Sigmoid colon (tissue), 7 donors: ENCODE results near the gene GPR183. TPM values are rescaled to one million over a fixed set of nuclear protein-coding genes. Genes with fewer than 3 reads are reported as not detected.

Source experiments
- DNase-seq: peaks from one replicate; pipeline ENCODE4 v3.0.0-alpha.2; 2019
- H3K27ac ChIP-seq, 4 donors: fragments of 200-600 bp; sonication (generic); one replicate each; pipeline ENCODE4 v1.5.1; 2016 to 2019; ENCODE audit warnings: mild to moderate bottlenecking in 1 of 4
- H3K27me3 ChIP-seq, 3 donors: fragments of 200-600 bp; sonication (generic); one replicate each; pipeline ENCODE4 v1.5.1; 2019; ENCODE audit warnings: mild to moderate bottlenecking in 1 of 3
- H3K36me3 ChIP-seq, 4 donors: fragments of 200-600 bp; sonication (generic); one replicate each; pipeline ENCODE4 v1.5.1; 2016 to 2019
- H3K4me1 ChIP-seq, 4 donors: fragments of 200-600 bp; sonication (generic); one replicate each; pipeline ENCODE4 v1.5.1; 2017 to 2019
- H3K4me3 ChIP-seq, 4 donors: fragments of 200-600 bp; sonication (generic); one replicate each; pipeline ENCODE4 v1.5.1; 2017 to 2019; ENCODE audit warnings: mild to moderate bottlenecking in 2 of 4, moderate library complexity in 1 of 4
- H3K9me3 ChIP-seq, 4 donors: fragments of 200-600 bp in 3 of 4; sonication (generic) in 3 of 4; one replicate each; pipeline versions ENCODE4 v1.5.1 to v1.6.1; 2013 to 2019
- CTCF ChIP-seq, 4 experiments: fragments of 450-650 bp in 3 of 4; fragments of 200-600 bp in 1 of 4; IDR thresholded peaks; one replicate each; pipeline ENCODE4 v1.5.1; 2016 to 2019; ENCODE audit warnings: antibody characterized with exemption in 4 of 4, mild to moderate bottlenecking in 3 of 4, moderate library complexity in 2 of 4
- EP300 ChIP-seq, 4 donors: sonication (generic); formaldehyde crosslinking; IDR thresholded peaks; one replicate each; pipeline ENCODE4 v1.6.1; 2017; ENCODE audit warnings: antibody characterized with exemption in 4 of 4
- POLR2A ChIP-seq, 2 donors: fragments of 450-650 bp; IDR thresholded peaks; one replicate each; pipeline ENCODE4 v1.6.1; 2016; ENCODE audit warnings: antibody characterized with exemption in 2 of 2, mild to moderate bottlenecking in 2 of 2, moderate library complexity in 2 of 2
- POLR2AphosphoS5 ChIP-seq, 4 donors: sonication (generic); formaldehyde crosslinking; IDR thresholded peaks; one replicate each; pipeline ENCODE4 v1.6.1; 2017; ENCODE audit warnings: antibody characterized with exemption in 4 of 4
- WGBS, 2 donors: extraction: QIAGEN DNeasy Blood & Tissue Kit; methylation state at CpG; one replicate each; pipeline ENCODE4 v1.1.7; 2013; 5-methylcytosine and 5-hydroxymethylcytosine counted together
- intact Hi-C: fragments of 100-400 bp; cut with DNase I; formaldehyde crosslinking; loops from one replicate; pipeline ENCODE4 v1.15.1; 2023
- polyA plus RNA-seq, 3 donors: library from polyadenylated mRNA; stranded (reverse); fragments of 200-250 nt; gene quantifications; one replicate each; pipeline ENCODE4 v1.2.3, GENCODE V29; 2013
- total RNA-seq, 4 donors: library from RNA; depleted of rRNA; stranded (reverse); fragments of >200 nt; gene quantifications; one replicate each; pipeline ENCODE4 v1.1.0, GENCODE V29; 2016
- donor health status: healthy with polysubstance abuse.
- donor health status: Bipolar disorder and iron deficiency.
- donor health status: healthy.

GPR183 gene
- total and polyA plus RNA-seq, 7 donors = 4.8 to 36.4 (median 30.9) TPM

- peaks cover 0 to 25% (median 3%) of the 10 kb centered on the region in 4 donors for H3K36me3 ChIP-seq
- DNase-seq = no peak
- no peaks in the 10 kb centered on the region for H3K4me1 ChIP-seq
- TF ChIP-seq CTCF (IDR thresholded peaks at IDR 0.05) (no peak), POLR2AphosphoS5 (IDR thresholded peaks at IDR 0.05) (no peak), EP300 (IDR thresholded peaks at IDR 0.05) (no peak)
- no peaks in the 10 kb centered on the region for H3K9me3 ChIP-seq
- H3K4me3 ChIP-seq = no peak overlapping the region
- intact Hi-C loops = no loop called here
- no peak overlapping the region for H3K27ac ChIP-seq
- WGBS, 2 donors = 57 to 72% methylated on average over 8 of the region's 8 CpGs
- no peaks in the 10 kb centered on the region for H3K27me3 ChIP-seq
Measured at GRCh38 chr13:99354371-99354951, 47.3 kb upstream of the GPR183 start.

- Histone ChIP-seq H3K27ac (no peak overlapping the region), H3K4me3 (no peak overlapping the region), H3K4me1 (no peaks in the 10 kb centered on the region), H3K27me3 (no peaks in the 10 kb centered on the region), H3K9me3 (no peaks in the 10 kb centered on the region), H3K36me3 (peaks cover 0 to 29% (median 3%) of the 10 kb centered on the region in 4 donors)
- intact Hi-C loops = no loop called here
- DNase-seq = no peak
- WGBS, 2 donors = 75 to 88% methylated on average over 8 of the region's 8 CpGs
- TF ChIP-seq POLR2A (IDR thresholded peaks at IDR 0.05) (no peak), CTCF (IDR thresholded peaks at IDR 0.05) (no peak), POLR2AphosphoS5 (IDR thresholded peaks at IDR 0.05) (no peak), EP300 (IDR thresholded peaks at IDR 0.05) (no peak)
Measured at GRCh38 chr13:99353836-99354235, 46.6 kb upstream of the GPR183 start.

GRCh38 chr13:99353246-99353600, 46.0 kb upstream of the GPR183 start:
- no peaks in the 10 kb centered on the region for H3K27me3 ChIP-seq
- no peaks in the 10 kb centered on the region for H3K9me3 ChIP-seq
- no peak overlapping the region for H3K4me3 ChIP-seq
- DNase-seq = no peak
- H3K36me3 ChIP-seq = peaks cover 0 to 26% (median 3%) of the 10 kb centered on the region in 4 donors
- TF ChIP-seq POLR2AphosphoS5 (IDR thresholded peaks at IDR 0.05) = no peak
- no peak overlapping the region for H3K27ac ChIP-seq
- no peaks in the 10 kb centered on the region for H3K4me1 ChIP-seq
- 73 to 92% methylated on average over 2 of the region's 2 CpGs for WGBS, 2 donors
- intact Hi-C loops = no loop called here

- peaks cover 0 to 29% (median 3%) of the 10 kb centered on the region in 4 donors for H3K36me3 ChIP-seq
- intact Hi-C loops = no loop called here
- WGBS, 2 donors = 76 to 86% methylated on average over 17 of the region's 17 CpGs
Measured at GRCh38 chr13:99352351-99353245, 45.4 kb upstream of the GPR183 start.

More at GRCh38 chr13:99352351-99353245, 45.4 kb upstream of the GPR183 start:
- Histone ChIP-seq H3K27ac (no peak overlapping the region), H3K4me3 (no peak overlapping the region), H3K4me1 (no peaks in the 10 kb centered on the region), H3K9me3 (no peaks in the 10 kb centered on the region), H3K27me3 (no peaks in the 10 kb centered on the region)
- DNase-seq = no peak
- TF ChIP-seq EP300 (IDR thresholded peaks at IDR 0.05) (no peak), POLR2A (IDR thresholded peaks at IDR 0.05) (no peak), POLR2AphosphoS5 (IDR thresholded peaks at IDR 0.05) (no peak), CTCF (IDR thresholded peaks at IDR 0.05) (no peak)
